Measurements from ENCODE around the gene ASGR2.
A peak's percentile ranks its signal among the peaks of the same experiment; 100 is the strongest.
"Not testable (repeated sequence)": the region's sequence is repeated elsewhere in the genome, so short reads cannot be mapped to it uniquely, and the experiment has no call there.

ASGR2 gene

DNA sequence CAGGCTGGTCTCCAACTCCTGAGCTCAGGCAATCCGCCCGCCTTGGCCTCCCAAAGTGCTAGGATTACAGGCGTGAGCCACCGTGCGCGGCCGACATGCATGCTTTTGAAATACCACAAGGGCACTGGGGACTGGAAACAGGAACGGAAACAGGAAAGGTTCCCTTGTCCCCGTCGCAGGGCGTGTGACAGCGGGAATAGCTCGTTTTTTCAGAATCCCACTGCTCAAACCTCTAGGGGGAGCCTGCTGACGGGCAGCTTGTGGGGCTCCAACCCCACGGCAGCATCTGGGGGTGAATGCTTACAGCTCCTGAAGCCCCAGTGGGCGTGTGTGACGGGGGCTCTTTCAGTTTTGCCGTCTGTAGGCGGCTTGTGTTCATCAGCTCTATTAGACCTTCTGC, 18.8 kb upstream of the ASGR2 start:
- TF ChIP-seq, protein P1, sequence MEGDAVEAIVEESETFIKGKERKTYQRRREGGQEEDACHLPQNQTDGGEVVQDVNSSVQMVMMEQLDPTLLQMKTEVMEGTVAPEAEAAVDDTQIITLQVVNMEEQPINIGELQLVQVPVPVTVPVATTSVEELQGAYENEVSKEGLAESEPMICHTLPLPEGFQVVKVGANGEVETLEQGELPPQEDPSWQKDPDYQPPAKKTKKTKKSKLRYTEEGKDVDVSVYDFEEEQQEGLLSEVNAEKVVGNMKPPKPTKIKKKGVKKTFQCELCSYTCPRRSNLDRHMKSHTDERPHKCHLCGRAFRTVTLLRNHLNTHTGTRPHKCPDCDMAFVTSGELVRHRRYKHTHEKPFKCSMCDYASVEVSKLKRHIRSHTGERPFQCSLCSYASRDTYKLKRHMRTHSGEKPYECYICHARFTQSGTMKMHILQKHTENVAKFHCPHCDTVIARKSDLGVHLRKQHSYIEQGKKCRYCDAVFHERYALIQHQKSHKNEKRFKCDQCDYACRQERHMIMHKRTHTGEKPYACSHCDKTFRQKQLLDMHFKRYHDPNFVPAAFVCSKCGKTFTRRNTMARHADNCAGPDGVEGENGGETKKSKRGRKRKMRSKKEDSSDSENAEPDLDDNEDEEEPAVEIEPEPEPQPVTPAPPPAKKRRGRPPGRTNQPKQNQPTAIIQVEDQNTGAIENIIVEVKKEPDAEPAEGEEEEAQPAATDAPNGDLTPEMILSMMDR (IDR thresholded peaks at IDR 0.05; ENCODE audit: extremely low read depth, insufficient read depth, missing control alignments), result peak; percentile 64
- in situ Hi-C loops (cut with MboI; ENCODE audit: low pct_unique_long_range_greater_than_20kb, low sequenced_read_pairs, unreplicated experiment), result loop anchor here (5.0 to 25.0 kb wide), 2 partner anchors 81 to 221 kb away; no protein-coding TSS in a partner anchor
- DNase-seq (ENCODE audit: low spot score), result no peak

DNA sequence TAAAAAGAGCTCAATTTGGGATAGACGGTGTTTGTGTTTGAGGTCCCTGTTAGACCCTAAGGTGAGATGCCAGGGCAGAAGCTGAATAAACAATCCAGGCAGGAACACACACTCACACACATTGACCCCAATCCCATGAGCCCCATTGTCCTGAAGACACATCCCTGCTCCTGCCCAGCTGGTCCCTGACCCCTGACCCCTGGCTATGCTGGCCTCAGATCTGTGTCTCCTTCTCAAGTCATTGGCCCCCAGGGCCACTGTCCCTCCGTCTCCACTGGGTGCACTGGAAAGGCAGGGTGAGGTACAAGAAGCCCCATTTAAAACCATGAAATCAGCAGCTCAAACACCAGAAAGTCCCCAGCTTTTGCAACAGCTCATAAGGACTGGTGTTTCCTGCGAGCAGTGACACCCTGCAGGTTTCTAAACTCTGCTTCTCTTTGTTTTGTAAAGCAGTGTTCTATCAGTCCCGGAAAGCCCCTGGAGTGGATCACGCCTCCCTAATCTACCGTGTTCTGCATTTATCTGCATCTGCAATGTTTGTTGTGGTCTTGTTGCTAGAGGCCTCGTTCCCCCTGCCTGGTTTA, 18.0 kb upstream of the ASGR2 start:
- in situ Hi-C loops (cut with MboI; ENCODE audit: low pct_unique_long_range_greater_than_20kb, low sequenced_read_pairs, unreplicated experiment), result loop anchor here (5.0 to 25.0 kb wide), 2 partner anchors 80 to 220 kb away; no protein-coding TSS in a partner anchor
- DNase-seq (ENCODE audit: low spot score), result peak; percentile 89
- TF ChIP-seq, protein P1 (IDR thresholded peaks at IDR 0.05; ENCODE audit: extremely low read depth, insufficient read depth, missing control alignments), result no peak

DNA sequence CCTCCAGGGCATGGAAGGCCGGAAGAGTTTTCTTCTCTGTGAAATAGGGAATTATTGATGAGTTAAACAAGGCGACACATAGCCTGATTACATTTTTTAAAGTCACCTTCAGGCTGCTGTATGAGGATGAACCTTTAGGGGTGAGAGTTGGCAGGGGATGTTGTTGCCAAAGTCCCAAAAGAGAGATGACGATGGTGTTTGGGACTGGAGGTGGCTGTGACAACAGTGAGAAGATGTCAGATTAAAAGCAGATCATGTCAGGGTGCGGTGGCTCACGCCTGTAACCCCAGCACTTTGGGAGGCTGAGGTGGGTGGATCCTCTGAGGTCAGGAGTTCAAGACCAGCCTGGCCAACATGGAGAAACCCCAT, 16.8 kb upstream of the ASGR2 start:
- TF ChIP-seq, protein P1 (IDR thresholded peaks at IDR 0.05; ENCODE audit: extremely low read depth, insufficient read depth, missing control alignments), result no peak
- in situ Hi-C loops (cut with MboI; ENCODE audit: low pct_unique_long_range_greater_than_20kb, low sequenced_read_pairs, unreplicated experiment), result loop anchor here (5.0 to 25.0 kb wide), 2 partner anchors 79 to 219 kb away; no protein-coding TSS in a partner anchor
- DNase-seq (ENCODE audit: low spot score), result no peak

DNA sequence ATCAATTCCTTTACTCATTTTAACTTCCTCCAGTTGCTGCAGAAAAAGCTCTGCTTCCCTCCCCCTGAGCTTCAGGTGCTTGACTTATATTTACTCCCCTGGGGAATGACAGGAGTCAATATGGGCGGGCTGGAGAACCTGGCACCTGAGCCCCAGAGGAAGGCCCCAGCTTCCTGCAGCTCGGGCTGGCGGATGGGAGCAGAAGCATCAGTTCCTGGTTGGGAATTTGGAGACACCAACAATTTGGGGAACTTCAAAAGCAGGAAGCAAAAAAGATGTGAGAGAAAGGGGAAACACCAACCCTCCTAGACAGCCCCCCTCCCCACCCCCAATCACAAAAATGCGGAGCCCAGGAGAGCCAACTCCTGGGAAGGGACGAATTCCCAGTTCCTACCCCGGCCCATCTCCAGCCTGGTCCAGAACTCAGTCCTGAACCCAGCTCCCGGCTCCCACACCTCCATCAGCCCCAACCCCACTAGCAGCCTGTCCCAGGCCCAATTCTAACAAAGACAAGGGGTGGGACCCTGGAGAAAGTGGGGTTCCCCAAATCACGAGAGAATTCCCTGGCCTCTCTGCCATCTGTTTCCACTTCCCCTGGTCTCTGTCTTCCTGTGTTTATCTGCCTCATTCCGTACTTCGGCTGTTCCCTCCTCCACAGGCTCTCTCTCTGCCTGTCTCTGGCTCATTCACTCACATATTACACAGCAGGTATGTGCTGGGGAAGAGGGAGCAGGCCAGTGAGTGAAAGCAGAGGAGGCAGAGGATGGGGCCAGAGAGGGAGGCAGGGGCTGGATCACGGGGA, 16.2 kb upstream of the ASGR2 start:
- TF ChIP-seq, protein P1 (IDR thresholded peaks at IDR 0.05; ENCODE audit: extremely low read depth, insufficient read depth, missing control alignments), result no peak
- no peak for DNase-seq (ENCODE audit: low spot score)
- in situ Hi-C loops (cut with MboI; ENCODE audit: low pct_unique_long_range_greater_than_20kb, low sequenced_read_pairs, unreplicated experiment), result loop anchor here (5.0 to 25.0 kb wide), 2 partner anchors 79 to 219 kb away; no protein-coding TSS in a partner anchor

DNA sequence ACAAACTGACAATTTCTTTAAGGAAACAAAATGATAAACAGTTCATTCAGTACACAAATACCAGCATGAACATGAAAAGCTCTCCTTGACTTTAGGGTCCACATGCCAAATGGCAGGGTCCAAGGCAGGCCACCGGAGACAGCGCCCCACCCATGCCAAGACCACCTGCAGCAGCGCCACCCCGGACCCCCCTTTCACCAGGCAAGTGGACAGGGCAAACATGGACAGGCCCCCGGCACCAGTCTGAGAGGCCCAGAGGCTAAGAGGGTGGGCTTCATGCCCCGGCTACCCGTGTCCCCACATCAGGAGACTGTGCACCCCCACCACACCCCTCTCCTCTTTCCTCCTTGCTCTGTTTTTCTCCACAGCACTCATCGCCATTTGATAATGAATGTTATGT, 14.7 kb upstream of the ASGR2 start:
- TF ChIP-seq, protein P1 (IDR thresholded peaks at IDR 0.05; ENCODE audit: extremely low read depth, insufficient read depth, missing control alignments), result no peak
- DNase-seq (ENCODE audit: low spot score), result no peak
- in situ Hi-C loops (cut with MboI; ENCODE audit: low pct_unique_long_range_greater_than_20kb, low sequenced_read_pairs, unreplicated experiment), result loop anchor here (25.0 kb wide), 1 partner anchor 217 kb away; no protein-coding TSS in a partner anchor

- in situ Hi-C loops (cut with MboI; ENCODE audit: low pct_unique_long_range_greater_than_20kb, low sequenced_read_pairs, unreplicated experiment), result loop anchor here (25.0 kb wide), 1 partner anchor 216 kb away; no protein-coding TSS in a partner anchor
- DNase-seq (ENCODE audit: low spot score), result no peak
- TF ChIP-seq, protein P1 (IDR thresholded peaks at IDR 0.05; ENCODE audit: extremely low read depth, insufficient read depth, missing control alignments), result no peak
Measured at GRCh38 chr17:7128160-7128559, 13.5 kb upstream of the ASGR2 start.

DNA sequence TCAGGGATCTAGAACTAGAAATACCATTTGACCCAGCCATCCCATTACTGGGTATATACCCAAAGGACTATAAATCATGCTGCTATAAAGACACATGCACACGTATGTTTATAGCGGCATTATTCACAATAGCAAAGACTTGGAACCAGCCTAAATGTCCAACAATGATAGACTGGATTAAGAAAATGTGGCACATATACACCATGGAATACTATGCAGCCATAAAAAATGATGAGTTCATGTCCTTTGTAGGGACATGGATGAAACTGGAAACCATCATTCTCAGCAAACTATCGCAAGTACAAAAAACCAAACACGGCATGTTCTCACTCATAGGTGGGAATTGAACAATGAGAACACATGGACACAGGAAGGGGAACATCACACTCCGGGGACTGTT, 12.9 kb upstream of the ASGR2 start:
- not testable (repeated sequence) for DNase-seq (ENCODE audit: low spot score)
- in situ Hi-C loops (cut with MboI; ENCODE audit: low pct_unique_long_range_greater_than_20kb, low sequenced_read_pairs, unreplicated experiment), result loop anchor here (25.0 kb wide), 1 partner anchor 215 kb away; no protein-coding TSS in a partner anchor

GRCh38 chr17:7126386-7126785, 11.8 kb upstream of the ASGR2 start:
- in situ Hi-C loops (cut with MboI; ENCODE audit: low pct_unique_long_range_greater_than_20kb, low sequenced_read_pairs, unreplicated experiment), result loop anchor here (25.0 kb wide), 1 partner anchor 214 kb away; no protein-coding TSS in a partner anchor
- not testable (repeated sequence) for DNase-seq (ENCODE audit: low spot score)

All from GM13977 (cell line).